GM12865 (cell line): ENCODE results near the gene MLLT6.

ENCODE experiments used
- DNase-seq: peaks from one replicate; pipeline ENCODE4 v3.0.0; 2010; ENCODE audit warnings: low read depth
- H3K4me3 ChIP-seq: 2 replicates; pipeline ENCODE4 v1.5.1; 2011; ENCODE audit warnings: mild to moderate bottlenecking, low read depth, low read length, control low read depth
- CTCF ChIP-seq: IDR thresholded peaks from 2 replicates; pipeline ENCODE4 v1.5.1; 2011; ENCODE audit warnings: low read length, control low read depth, low read depth, inconsistent platforms; ENCODE audit not compliant: insufficient read depth; ENCODE audit errors: missing control alignments

Gene MLLT6

DNA sequence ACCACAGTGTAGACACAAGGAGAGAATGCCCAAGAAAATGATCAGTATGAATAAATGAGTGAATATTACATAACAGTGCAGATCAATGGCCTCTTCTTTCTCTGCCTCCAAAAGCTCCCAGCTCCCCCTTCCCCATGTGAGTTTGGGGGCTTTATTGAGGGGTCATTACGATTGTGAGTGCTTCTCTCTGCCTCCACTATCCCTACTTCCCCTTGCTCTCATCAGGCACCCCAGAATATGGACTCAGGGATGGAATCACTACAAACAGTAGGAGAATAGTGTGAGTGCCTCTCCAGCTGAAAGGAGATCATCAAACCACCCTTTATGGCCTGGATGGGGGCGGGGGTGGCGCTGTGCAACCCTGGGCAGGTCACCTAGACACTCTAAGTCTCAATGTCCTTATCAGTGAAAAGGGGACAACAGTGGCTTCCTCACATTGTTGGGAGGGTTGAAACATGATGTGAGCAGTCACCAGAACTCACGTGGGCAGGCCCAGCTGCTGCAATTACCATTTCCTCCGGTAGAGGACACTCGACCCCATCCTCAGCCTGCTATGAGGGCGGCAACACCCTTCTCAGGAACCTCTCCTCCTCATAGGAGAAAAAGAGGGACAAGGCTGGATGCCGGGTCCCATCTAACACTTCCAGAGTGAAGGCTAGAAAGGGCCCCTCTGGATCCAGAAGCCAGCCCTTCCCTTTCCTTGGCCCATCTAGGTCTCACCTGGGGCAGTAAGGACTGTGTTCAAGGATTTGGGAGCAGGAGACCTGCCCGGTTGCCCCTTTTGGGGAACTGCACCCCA lies 28.2 kb upstream of the MLLT6 start:
- TF ChIP-seq CTCF = peak; percentile 96
- DNase-seq = peak; percentile 89
- H3K4me3 ChIP-seq = no peak overlapping the region

DNA sequence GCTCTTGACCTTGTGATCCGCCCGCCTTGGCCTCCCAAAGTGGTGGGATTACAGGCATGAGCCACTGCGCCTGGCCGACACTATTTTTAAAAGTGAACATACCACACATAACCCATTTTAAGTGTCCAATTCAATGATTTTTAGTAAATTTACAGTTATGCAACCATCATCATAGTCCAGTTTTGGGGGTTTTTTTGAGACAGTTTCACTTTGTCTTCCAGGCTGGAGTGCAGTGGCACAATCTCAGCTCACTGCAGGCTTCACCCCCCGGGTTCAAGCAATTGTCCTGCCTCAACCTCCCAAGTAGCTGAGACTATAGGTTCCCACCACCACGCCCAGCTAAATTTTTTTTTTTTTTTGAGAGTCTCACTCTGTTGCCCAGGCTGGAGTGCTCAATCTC lies 27.3 kb upstream of the MLLT6 start:
- DNase-seq = no peak
- H3K4me3 ChIP-seq = no peak overlapping the region
- TF ChIP-seq CTCF = no peak

GRCh38 chr17:38681096-38681495 lies 24.0 kb upstream of the MLLT6 start:
- no peak for TF ChIP-seq CTCF
- no peak for DNase-seq
- no peak overlapping the region for H3K4me3 ChIP-seq

GRCh38 chr17:38685491-38685890 lies 19.6 kb upstream of the MLLT6 start:
- TF ChIP-seq CTCF = no peak
- no peak overlapping the region for H3K4me3 ChIP-seq
- DNase-seq = no peak

GRCh38 chr17:38687286-38687685 lies 17.8 kb upstream of the MLLT6 start:
- no peak overlapping the region for H3K4me3 ChIP-seq
- no peak for DNase-seq
- TF ChIP-seq CTCF = no peak

GRCh38 chr17:38690386-38690785 lies 14.7 kb upstream of the MLLT6 start:
- no peak for TF ChIP-seq CTCF
- DNase-seq = no peak
- no peak overlapping the region for H3K4me3 ChIP-seq

DNA sequence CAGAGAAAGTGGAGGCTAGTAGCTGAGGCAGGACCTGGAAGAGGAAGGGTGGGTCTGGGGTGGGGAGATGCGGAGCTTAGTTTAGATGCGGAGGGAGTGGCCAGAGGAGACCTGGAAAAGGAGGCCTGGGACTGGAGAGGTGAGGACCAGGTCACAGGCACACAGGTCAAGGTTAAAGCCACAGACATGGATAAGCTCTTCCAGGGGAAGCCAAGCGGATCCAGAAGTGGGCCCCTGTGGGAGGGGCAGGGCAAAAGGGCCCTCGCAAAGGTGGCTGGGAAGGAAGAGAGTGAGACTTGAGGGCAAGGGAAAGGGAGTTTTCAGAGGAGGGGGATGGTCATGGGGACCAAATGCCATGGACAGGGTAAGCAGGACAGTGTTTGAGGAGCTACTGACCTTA lies 13.9 kb upstream of the MLLT6 start:
- TF ChIP-seq CTCF = no peak
- no peak for DNase-seq
- no peak overlapping the region for H3K4me3 ChIP-seq
